ENCODE measurements around the gene AFF3.
"Not testable (repeated sequence)": the region's sequence is repeated elsewhere in the genome, so short reads cannot be mapped to it uniquely, and the experiment has no call there.

AFF3 gene

GRCh38 chr2:99747842-99748241 is 394.5 kb downstream of the AFF3 start:
- Histone ChIP-seq H3K27ac (no peak overlapping the region), H3K27me3 (no peaks in the 10 kb centered on the region), H3K9me3 (no peaks in the 10 kb centered on the region), H3K4me1 (ENCODE audit: control insufficient read depth in 1 of 2, insufficient read depth in 1 of 2, low read depth in 1 of 2, low read length in 1 of 2) (no peaks in the 10 kb centered on the region), H3K36me3 (no peaks in the 10 kb centered on the region), H3K4me3 (ENCODE audit: low read depth in 1 of 2, low read length in 1 of 2) (no peak overlapping the region)
- no peak for TF ChIP-seq CTCF (IDR thresholded peaks at IDR 0.05)

GRCh38 chr2:99743146-99743545 is 399.2 kb downstream of the AFF3 start:
- Histone ChIP-seq H3K9me3 (no peaks in the 10 kb centered on the region), H3K27me3 (no peaks in the 10 kb centered on the region), H3K36me3 (no peaks in the 10 kb centered on the region), H3K27ac (no peak overlapping the region), H3K4me1 (ENCODE audit: control insufficient read depth in 1 of 2, insufficient read depth in 1 of 2, low read depth in 1 of 2, low read length in 1 of 2) (no peaks in the 10 kb centered on the region), H3K4me3 (ENCODE audit: low read depth in 1 of 2, low read length in 1 of 2) (no peak overlapping the region)
- no peak for TF ChIP-seq CTCF (IDR thresholded peaks at IDR 0.05)

GRCh38 chr2:99737537-99737936 is 404.9 kb downstream of the AFF3 start:
- H3K4me1 ChIP-seq (ENCODE audit: control insufficient read depth in 1 of 2, insufficient read depth in 1 of 2, low read depth in 1 of 2, low read length in 1 of 2), result no peaks in the 10 kb centered on the region
- H3K4me3 ChIP-seq (ENCODE audit: low read depth in 1 of 2, low read length in 1 of 2), result no peak overlapping the region
- H3K9me3 ChIP-seq, result no peaks in the 10 kb centered on the region
- H3K27me3 ChIP-seq, result no peaks in the 10 kb centered on the region
- H3K36me3 ChIP-seq, result no peaks in the 10 kb centered on the region
- no peak for TF ChIP-seq CTCF (IDR thresholded peaks at IDR 0.05)
- H3K27ac ChIP-seq, result no peak overlapping the region

- H3K9me3 ChIP-seq, result no peaks in the 10 kb centered on the region
- no peaks in the 10 kb centered on the region for H3K36me3 ChIP-seq
- TF ChIP-seq CTCF (IDR thresholded peaks at IDR 0.05), result no peak
- no peaks in the 10 kb centered on the region for H3K27me3 ChIP-seq
- no peak overlapping the region for H3K4me3 ChIP-seq (ENCODE audit: low read depth in 1 of 2, low read length in 1 of 2)
- no peaks in the 10 kb centered on the region for H3K4me1 ChIP-seq (ENCODE audit: control insufficient read depth in 1 of 2, insufficient read depth in 1 of 2, low read depth in 1 of 2, low read length in 1 of 2)
- no peak overlapping the region for H3K27ac ChIP-seq
These were observed 406.6 kb downstream of the AFF3 start for GRCh38 chr2:99735753-99736152.

- not testable (repeated sequence) for H3K9me3 ChIP-seq; H3K36me3 ChIP-seq; H3K4me1 ChIP-seq (ENCODE audit: control insufficient read depth in 1 of 2, insufficient read depth in 1 of 2, low read depth in 1 of 2, low read length in 1 of 2); H3K27ac ChIP-seq; H3K4me3 ChIP-seq (ENCODE audit: low read depth in 1 of 2, low read length in 1 of 2); H3K27me3 ChIP-seq
These were observed 407.1 kb downstream of the AFF3 start for GRCh38 chr2:99735314-99735713.

GRCh38 chr2:99734236-99734635 is 408.2 kb downstream of the AFF3 start:
- Histone ChIP-seq H3K4me1 (ENCODE audit: control insufficient read depth in 1 of 2, insufficient read depth in 1 of 2, low read depth in 1 of 2, low read length in 1 of 2) (no peaks in the 10 kb centered on the region), H3K4me3 (ENCODE audit: low read depth in 1 of 2, low read length in 1 of 2) (no peak overlapping the region), H3K9me3 (no peaks in the 10 kb centered on the region), H3K27me3 (no peaks in the 10 kb centered on the region), H3K36me3 (no peaks in the 10 kb centered on the region), H3K27ac (no peak overlapping the region)
- no peak for TF ChIP-seq CTCF (IDR thresholded peaks at IDR 0.05)
